SH-SY5Y (cell line): ENCODE data around the gene ZBTB4.

Experiments
- GATA2 ChIP-seq: IDR thresholded peaks from 2 replicates; pipeline ENCODE4 v1.6.1; 2011; ENCODE audit warnings: mild to moderate bottlenecking, low read depth, low read length
- GATA3 ChIP-seq: IDR thresholded peaks from 2 replicates; pipeline ENCODE4 v1.6.1; 2011; ENCODE audit warnings: low read depth, mild to moderate bottlenecking, low read length, moderate library complexity

The ZBTB4 gene

DNA sequence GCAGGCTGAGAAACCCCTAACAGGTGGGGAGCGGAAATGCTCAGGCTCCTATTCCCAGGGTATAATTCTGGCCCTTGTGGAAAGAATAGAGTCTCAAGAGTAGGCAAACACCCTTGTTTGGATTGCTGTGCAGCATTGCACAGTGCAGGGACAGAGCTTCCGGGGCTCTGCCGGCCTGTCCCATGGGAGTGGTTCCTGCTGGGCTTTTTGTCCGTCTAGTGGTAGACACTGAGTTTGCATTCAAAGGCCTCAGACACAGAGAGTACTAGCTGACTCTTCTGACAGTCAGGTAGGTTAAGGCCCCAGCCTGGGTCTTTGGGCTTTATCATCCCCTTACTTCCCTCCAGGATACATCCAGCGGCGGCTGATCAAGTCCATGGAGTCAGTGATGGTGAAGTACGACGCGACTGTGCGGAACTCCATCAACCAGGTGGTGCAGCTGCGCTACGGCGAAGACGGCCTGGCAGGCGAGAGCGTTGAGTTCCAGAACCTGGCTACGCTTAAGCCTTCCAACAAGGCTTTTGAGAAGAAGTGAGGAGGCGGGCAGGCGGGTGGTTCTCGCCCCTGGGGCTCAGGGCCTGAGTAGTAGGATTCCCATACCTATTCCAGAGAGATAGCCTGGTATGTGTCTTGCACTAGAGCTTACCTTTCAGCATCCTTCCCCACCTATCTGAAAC, 22.9 kb upstream of the ZBTB4 start:
- no peak for TF ChIP-seq GATA2
- no peak for TF ChIP-seq GATA3

DNA sequence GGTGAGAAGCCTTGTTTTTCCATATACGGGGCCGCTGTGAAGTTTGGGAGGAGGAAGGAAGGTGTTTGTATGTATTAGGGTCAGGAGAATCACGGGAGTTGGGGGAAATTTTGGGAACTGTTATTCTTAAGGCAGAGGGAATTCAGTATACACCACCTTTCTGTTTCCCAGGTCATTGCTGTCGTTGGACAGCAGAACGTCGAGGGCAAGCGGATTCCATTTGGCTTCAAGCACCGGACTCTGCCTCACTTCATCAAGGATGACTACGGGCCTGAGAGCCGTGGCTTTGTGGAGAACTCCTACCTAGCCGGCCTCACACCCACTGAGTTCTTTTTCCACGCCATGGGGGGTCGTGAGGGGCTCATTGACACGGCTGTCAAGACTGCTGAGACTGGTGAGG, 22.3 kb upstream of the ZBTB4 start:
- TF ChIP-seq GATA2 = no peak
- no peak for TF ChIP-seq GATA3

GRCh38 chr17:7499161-7499560, 19.7 kb upstream of the ZBTB4 start:
- TF ChIP-seq GATA2 (no peak), GATA3 (no peak)

DNA sequence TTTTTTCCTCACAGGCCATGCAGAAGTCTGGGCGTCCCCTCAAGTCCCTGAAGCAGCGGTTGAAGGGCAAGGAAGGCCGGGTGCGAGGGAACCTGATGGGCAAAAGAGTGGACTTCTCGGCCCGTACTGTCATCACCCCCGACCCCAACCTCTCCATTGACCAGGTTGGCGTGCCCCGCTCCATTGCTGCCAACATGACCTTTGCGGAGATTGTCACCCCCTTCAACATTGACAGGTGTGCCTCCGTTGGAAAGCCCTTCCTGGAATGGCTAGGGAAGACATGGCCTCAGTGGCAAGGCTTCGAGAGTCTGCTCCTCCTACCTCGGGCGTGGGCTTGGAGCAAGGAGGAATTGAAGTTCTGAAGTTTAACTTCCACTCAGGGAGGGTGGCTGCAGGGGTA, 18.2 kb upstream of the ZBTB4 start:
- TF ChIP-seq GATA2 = no peak
- no peak for TF ChIP-seq GATA3

GRCh38 chr17:7497228-7497627, 17.8 kb upstream of the ZBTB4 start:
- TF ChIP-seq GATA3 (no peak), GATA2 (no peak)

DNA sequence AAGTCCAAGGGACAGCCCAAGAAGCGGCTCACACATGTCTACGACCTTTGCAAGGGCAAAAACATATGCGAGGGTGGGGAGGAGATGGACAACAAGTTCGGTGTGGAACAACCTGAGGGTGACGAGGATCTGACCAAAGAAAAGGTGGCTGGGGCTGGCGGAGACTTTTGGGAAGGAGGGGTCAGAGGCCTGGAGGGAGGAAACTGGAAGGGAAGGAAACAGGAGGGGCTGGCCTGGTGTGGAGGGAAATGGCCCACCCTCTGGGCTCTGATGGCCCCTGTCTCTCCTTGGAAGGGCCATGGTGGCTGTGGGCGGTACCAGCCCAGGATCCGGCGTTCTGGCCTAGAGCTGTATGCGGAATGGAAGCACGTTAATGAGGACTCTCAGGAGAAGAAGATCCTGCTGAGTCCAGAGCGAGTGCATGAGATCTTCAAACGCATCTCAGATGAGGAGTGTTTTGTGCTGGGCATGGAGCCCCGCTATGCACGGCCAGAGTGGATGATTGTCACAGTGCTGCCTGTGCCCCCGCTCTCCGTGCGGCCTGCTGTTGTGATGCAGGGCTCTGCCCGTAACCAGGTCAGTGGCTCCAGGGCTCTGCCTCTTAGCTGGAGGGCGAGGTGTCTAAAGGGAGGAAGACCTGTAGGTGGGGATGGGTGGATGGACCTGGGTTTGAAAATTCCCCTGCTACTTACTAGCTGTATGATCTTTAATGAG, 17.2 kb upstream of the ZBTB4 start:
- TF ChIP-seq GATA2 (no peak), GATA3 (no peak)

DNA sequence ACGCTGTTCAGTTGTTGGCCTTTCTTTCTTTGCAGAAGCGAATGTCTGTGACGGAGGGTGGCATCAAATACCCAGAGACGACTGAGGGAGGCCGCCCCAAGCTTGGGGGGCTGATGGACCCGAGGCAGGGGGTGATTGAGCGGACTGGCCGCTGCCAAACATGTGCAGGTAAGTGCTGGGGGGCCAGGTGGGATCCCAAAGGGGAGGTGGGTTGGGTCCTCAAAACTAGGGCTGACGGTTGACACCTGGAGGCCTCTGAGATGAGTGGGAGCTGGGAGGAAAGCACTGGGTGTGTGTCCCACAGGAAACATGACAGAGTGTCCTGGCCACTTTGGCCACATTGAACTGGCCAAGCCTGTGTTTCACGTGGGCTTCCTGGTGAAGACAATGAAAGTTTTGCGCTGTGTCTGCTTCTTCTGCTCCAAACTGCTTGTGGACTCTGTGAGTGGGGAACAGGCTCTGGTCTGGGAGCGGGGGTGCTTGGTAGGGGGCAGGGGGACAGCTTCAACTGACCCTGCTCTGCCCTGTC, 16.5 kb upstream of the ZBTB4 start:
- TF ChIP-seq GATA2 (no peak), GATA3 (no peak)

DNA sequence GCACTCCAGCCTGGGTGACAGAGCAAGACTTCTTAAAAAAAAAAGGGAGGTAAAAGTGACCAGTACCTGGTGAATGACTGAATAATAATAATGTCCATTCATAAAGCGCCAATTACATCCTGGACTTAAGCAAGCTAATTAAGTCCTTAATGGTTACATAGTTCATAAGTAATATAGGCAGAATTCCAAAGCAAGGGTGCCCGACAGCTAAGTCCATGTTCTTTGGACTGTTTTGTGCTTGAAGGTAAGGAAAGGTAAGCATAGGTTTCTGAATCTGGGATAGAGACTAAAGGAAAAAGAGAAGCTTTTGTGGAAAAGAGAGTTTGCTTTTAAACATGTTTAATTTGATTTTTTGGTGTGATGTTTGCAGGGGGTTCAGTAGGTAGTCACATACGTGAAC, 14.5 kb upstream of the ZBTB4 start:
- TF ChIP-seq GATA2 = no peak
- TF ChIP-seq GATA3 = no peak

GRCh38 chr17:7491583-7491982, 12.2 kb upstream of the ZBTB4 start:
- no peak for TF ChIP-seq GATA2
- no peak for TF ChIP-seq GATA3

- TF ChIP-seq GATA2 (no peak), GATA3 (no peak)
Measured at GRCh38 chr17:7490144-7490543, 10.7 kb upstream of the ZBTB4 start.

DNA sequence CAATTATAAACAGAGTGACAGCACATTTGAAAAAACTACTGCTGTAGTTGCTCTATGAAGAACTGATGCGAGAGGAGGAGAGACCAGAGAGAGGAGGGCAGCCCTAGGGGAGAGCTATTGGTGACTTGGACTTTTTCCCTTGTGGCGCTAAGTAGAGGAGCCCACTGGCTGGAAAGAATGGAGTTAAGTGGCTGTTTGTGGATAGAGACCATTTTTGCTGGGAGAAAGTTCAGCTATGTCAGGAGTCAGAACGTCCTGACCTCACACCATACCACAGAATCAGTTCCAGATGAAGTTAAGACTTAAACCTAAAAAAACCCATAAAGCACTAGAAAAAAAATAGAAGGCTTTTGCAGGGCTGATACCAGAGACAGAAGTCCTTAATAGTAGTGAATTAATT, 6.8 kb upstream of the ZBTB4 start:
- TF ChIP-seq GATA2 (no peak), GATA3 (no peak)

DNA sequence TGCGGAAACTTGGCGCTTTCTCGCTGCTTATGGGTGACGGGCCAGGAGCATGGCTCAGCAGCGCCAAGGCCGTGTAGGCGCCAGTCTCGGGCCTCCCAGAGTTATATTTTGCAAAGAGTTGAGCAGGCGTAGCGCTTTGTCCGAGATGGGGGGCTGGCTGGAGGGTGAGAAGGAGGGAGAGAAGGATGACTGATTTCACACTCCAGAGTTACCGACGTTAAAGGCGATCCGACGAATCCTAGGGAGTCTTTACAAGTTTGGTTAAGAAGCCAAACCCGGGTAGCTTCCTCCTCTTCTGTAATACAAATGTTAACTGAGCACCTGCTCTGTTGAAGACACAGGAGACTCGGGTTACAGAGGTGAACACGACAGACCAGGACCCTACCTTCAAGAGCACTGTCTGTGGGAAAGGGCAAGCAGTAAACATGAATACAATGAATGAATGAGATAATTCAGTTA, 5.5 kb upstream of the ZBTB4 start:
- TF ChIP-seq GATA2 (no peak), GATA3 (no peak)

- no peak for TF ChIP-seq GATA3
- no peak for TF ChIP-seq GATA2
Measured at GRCh38 chr17:7484067-7484918, 4.9 kb upstream of the ZBTB4 start, which contains the start of gene POLR2A. Gene POLR2A (plus strand): TSS chr17:7484366.

DNA sequence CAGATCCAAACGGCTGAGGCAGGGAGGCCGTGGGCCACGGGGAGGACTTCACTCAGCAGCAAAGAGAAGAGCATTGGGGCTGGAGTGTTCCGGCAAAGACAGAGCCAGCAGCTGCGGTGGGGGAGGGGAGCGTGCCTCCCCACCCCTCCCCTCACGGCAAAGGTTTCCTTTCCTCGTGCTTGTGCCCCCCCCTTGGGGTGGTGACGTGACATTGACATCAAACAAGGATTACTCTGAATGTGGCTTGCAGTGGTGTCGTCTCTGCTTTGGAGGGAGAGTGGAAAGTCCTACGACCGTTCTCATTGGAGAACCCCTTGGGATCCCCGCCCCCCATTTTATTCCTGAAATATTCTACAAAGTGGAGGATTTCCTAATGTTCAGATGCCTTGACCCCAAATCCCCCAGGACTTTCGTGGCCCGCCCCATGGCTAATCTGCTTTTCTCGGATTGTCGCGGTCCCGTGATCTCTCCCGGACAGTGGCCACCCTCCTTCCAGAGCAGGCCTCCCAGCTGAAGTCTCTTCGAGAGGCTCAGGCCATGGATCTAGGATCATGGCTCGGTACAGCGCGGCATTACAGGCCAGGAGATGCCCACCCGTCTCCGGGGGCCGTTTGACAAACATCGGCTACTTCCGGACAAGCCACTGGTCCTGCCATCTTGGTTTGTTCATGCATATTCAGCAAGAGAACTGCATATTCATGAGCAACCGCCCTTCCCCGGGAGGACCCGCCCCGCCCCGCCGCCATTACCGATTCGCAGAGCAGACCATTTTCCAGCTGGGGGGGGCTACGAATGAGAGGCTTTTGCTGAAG, 4.0 kb upstream of the ZBTB4 start:
- no peak for TF ChIP-seq GATA3
- no peak for TF ChIP-seq GATA2
